Fibroblast of lung (primary cell): Measurements from ENCODE around the gene PTOV1.

Experiments
- EZH2 ChIP-seq: IDR thresholded peaks from 2 replicates; pipeline ENCODE4 v1.5.1; 2012; ENCODE audit warnings: low read length, control low read depth, mild to moderate bottlenecking; ENCODE audit errors: missing control alignments
- TF ChIP-seq, protein P1 (sequence below), 2 donors: IDR thresholded peaks in 1 of 2; conservative IDR thresholded peaks in 1 of 2; 1 replicate in 1 of 2; 2 replicates in 1 of 2; pipeline ENCODE4 v1.5.1; 2011 to 2012; ENCODE audit warnings: low read length in 2 of 2, control low read depth in 1 of 2, inconsistent platforms in 1 of 2, low read depth in 1 of 2, mild to moderate bottlenecking in 1 of 2

DNA sequence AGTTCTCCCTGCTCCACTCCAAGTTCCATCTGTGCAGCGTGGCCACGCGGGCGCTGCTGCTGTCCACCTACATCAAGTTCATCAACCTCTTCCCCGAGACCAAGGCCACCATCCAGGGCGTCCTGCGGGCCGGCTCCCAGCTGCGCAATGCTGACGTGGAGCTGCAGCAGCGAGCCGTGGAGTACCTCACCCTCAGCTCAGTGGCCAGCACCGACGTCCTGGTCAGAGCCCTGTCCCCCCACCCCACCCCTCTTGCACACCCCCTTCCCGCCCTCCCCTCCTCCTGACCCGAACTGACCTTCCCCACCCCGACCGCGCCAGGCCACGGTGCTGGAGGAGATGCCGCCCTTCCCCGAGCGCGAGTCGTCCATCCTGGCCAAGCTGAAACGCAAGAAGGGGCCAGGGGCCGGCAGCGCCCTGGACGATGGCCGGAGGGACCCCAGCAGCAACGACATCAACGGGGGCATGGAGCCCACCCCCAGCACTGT is 49.5 kb upstream of the PTOV1 start:
- no peak for TF ChIP-seq EZH2
- TF ChIP-seq, protein P1, sequence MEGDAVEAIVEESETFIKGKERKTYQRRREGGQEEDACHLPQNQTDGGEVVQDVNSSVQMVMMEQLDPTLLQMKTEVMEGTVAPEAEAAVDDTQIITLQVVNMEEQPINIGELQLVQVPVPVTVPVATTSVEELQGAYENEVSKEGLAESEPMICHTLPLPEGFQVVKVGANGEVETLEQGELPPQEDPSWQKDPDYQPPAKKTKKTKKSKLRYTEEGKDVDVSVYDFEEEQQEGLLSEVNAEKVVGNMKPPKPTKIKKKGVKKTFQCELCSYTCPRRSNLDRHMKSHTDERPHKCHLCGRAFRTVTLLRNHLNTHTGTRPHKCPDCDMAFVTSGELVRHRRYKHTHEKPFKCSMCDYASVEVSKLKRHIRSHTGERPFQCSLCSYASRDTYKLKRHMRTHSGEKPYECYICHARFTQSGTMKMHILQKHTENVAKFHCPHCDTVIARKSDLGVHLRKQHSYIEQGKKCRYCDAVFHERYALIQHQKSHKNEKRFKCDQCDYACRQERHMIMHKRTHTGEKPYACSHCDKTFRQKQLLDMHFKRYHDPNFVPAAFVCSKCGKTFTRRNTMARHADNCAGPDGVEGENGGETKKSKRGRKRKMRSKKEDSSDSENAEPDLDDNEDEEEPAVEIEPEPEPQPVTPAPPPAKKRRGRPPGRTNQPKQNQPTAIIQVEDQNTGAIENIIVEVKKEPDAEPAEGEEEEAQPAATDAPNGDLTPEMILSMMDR (conservative IDR thresholded peaks at IDR 0.05 in 1 of 2, IDR thresholded peaks at IDR 0.05 in 1 of 2; ENCODE audit: low read depth in 1 of 2, low read length in 2 of 2), result no peak
